NCI-H69 (cell line): ENCODE measurements around the gene CYSTM1.

Experiments used
- DNase-seq: peaks from one replicate; lab custom pipeline; 2025; lab: John Stamatoyannopoulos, UW

Gene CYSTM1

DNA sequence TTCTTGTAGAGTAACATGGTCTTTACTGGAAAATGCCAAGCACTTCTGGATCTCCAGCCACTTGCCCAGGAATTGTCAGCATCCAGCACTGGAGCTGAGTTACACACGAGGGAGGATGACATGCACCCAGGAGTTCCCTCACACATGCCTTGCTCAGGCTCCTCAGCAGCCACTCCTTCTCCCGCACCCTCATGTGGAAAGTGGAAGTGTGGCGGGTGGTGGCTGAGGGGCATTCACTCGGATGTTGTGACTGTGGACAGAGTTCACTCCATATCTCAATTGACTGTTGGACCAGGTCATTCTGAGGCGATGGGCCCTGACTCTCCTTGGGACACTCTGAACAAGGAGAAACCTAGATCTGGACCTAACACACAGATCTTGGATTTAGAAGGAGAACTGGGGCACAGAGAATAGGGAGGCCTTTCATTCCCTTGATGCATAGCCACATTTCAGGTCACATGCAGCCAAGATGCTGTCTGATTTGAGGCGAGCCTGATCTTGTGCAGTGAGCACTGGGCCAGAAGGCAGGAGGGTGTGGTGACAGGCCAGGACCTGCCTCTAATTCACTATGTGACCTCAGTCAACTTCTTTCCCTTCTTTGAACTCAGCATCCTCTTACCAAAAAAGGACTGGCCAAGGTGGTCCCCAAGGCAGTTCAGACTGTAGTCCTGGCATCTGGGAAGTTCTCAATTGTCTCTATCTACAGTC lies 62.1 kb downstream of the CYSTM1 start:
- no peak for DNase-seq

- DNase-seq: no peak
Measured at GRCh38 chr5:140238756-140239155, 63.8 kb downstream of the CYSTM1 start.

- no peak for DNase-seq
Measured at GRCh38 chr5:140239461-140239860, 64.5 kb downstream of the CYSTM1 start.

GRCh38 chr5:140239939-140240700 lies 65.1 kb downstream of the CYSTM1 start:
- peak; percentile 60 for DNase-seq

DNA sequence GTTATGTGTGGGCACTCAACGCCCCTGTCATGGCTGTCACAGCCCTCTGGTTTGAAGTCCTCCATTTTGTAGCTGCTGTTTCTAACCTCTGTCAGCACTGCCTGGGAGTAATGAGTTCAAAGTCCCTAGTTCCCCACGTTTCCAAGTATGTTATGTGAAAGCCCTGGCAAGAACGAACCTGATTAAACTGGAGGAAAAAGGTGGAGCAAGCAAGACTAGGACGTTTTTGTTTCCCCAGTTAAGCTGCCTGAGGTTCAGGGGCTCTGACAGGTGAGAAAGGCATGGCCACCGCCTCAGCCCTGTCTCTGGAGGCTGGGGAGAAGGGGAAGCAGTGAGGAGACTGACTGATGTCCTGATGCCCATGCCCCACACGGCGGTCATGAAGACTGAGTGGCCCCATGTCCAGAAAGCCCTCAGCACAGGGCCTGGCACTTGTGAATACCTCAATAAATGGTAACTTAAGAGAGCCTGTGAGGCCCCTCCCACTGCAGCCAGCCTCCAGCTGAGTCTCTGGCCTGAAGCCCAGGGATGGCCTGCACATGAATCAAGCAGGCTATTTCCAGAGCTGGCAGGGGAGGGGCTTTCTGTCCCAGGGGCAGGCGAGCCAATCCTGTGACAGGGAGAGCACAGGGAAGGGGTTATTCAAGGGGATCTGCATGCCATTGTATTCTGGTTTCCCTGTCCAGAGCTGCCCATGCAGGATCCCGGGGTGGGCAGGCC lies 66.2 kb downstream of the CYSTM1 start:
- peak; percentile 94 for DNase-seq

DNA sequence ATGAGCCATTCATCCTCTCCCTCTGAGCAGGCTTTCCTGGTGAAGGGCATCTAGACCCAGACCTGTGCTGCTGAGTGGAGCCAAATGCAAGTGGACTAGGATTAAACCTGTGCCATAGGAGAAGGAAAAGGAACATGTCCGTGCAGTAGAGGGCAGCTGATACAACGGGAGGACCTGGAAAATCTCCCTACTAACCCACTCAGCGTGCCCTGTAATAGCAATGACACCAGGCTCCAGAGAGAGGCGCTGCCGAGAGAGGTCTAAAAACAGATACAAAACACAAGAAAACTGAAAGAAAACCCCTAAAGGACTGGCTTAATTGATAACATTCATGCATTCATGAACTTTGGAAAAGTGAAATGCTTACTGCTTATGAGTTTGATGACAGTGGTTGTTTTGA lies 67.1 kb downstream of the CYSTM1 start:
- DNase-seq: peak; percentile 24

GRCh38 chr5:140242890-140243585 lies 68.0 kb downstream of the CYSTM1 start:
- no peak for DNase-seq

- DNase-seq: peak; percentile 79
Measured at GRCh38 chr5:140243706-140244250, 68.8 kb downstream of the CYSTM1 start.

GRCh38 chr5:140244525-140245025 lies 69.6 kb downstream of the CYSTM1 start:
- peak; percentile 86 for DNase-seq

DNA sequence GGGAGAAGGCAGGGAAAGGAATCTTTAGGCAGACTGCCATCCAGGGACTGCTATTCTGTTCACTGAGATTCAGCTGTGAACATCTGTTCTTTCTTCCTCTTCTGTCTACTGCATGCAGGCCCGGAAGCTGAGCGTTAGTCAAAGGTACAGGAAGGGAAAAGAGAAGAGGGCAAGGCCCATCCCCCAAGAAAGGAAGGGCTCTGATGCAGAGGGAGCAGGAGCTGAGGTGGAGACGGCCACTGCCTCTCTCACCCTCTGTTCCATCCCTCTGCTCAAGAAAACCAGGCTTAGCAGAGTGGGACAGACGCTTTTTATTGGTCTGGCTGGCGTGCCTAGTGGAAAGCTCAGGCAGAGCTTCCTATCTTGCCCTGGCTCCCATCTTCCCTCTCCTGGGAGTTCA lies 70.4 kb downstream of the CYSTM1 start:
- no peak for DNase-seq

- no peak for DNase-seq
Measured at GRCh38 chr5:140245926-140246325, 70.9 kb downstream of the CYSTM1 start.

DNA sequence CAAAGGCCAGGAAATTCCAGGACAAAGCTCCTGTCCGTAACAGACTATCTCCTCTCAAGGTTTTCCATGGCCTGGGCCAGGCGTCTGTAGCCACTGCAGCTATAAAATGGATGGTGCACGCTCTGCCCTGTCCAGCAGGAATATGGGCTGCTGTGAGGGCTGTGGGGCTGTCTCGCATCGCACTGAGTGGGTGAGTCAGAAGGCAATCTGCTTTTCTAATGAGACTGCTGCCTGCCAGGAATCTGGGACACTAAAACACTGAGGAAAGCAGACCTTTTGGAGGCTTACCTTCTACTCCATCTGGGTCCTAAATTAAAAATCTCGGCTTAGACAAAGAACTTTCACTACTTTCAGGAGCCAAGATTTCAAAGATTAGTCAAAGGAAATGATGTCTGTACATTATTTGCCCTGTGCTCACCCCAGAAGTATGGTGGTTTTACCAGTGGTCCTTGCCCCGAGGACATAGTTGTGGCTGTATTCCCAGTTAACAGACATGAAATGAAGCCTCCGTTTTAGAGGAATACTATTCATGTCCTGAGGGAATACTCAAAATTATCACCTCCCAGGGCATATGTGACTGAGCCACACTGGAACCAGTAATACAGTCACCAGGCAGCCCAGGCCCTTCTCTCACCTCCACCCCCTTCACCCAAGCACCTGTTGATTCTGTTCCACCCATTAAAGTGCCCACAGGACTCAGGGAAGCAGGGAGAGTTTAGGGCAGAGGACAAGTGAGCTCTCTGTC lies 71.6 kb downstream of the CYSTM1 start:
- no peak for DNase-seq

DNA sequence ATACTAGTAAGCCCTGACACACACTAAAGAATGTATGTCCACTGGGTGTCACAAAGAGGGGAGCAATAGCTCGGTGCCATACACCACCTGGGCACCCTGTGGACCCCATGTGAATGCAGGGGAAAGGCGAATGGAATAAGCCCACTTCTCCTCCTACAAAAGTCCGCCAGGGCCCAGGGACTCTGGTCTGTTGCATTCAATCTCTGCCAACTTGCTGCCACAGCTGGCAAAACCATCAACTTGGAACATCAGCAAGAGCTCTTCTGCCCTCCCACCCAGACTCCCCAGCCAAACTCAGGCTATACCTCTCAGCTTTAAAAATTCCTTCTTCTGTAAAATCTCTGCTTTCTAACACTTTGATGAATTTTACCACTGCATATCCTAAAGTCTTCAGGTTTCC lies 73.4 kb downstream of the CYSTM1 start:
- no peak for DNase-seq

GRCh38 chr5:140249536-140249935 lies 74.5 kb downstream of the CYSTM1 start:
- no peak for DNase-seq

DNA sequence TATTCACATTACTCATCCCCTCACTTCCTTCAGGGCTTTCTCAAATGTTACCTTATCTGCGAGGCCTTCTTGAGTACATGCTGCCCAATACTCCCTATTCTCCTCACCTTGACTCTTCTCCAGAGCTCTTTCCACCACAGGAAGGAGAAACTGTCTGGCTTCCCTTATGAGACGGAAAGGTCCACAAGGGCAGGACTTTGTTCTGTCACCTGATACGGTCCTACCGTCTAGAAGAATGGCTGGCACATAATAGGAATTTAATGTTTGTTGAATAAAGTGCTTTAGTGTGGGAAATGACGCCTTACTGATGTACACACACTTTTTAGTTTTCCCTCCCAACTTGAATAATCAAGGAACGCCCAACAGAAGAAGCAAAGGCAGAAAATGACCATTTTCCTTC lies 75.4 kb downstream of the CYSTM1 start:
- no peak for DNase-seq

DNA sequence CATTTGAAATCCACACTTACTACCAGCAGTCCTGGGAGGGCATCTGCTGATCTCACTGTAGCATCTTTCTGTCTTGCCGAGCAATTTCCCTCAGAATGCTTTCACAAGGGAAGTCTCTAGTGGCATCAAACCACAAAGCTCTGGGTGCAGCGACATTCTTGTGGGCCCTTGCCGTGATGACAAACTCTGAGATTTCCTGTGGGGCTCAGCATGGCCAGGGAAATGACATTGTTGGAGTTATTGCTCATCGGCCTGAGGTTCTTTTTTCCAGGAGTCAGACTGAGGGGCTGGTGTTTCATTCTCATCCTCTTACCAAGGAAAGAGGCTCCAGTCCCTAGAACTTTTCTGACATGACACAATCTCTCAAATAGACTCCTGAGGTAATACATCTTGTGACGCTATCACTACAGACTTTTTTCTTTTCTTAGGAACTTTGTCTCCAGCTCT lies 76.6 kb downstream of the CYSTM1 start:
- DNase-seq: no peak

DNA sequence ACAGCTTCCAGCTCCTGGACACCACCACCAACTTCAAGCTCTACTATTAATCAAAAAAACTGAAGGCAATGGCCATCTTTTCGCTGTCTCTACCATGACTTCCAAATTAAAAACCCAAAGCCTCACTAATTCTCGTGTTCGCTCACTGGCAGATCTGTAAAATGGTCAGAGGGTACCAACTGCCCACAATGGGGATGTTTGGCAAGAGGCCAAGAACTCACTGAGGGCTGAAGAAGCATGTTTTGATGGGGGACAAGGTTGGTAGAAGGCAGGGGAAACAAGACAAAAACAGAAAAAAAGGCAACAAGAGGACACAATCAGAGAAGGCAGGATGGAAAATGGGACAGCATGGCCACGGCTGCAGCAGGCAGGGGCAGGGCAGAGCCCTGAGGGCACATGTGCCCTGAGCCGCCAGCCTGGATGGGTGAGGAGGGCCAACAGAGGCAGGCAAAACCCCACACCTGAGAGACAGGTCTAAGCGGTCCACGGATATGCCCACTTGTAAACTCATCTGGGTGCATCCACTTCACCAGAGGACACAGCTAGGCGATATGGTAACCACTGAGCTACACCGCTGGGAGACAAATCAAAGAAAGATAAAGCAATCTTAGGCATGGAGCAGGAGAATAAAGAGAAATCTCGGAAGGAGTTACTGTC lies 77.6 kb downstream of the CYSTM1 start:
- no peak for DNase-seq

DNA sequence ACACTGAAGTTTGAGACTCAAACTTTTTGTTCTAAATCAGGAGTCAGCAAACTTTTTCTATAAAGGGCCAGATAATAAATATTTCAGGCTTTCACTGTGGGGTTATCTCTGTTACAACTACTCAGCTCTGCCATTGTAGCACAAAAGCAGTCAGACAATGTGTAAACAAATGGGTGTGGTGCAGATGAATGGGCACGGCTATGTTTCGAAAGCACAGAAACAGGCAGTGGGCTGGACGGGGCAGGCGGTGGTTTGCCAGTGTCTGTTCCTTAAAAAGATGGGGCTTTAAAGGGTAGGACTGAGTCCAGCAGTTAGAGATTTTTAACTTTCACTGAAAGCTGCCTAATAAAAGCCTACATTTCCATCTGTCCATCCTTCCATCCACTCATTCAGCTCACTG lies 79.0 kb downstream of the CYSTM1 start:
- DNase-seq: peak; percentile 39

GRCh38 chr5:140255460-140256157 lies 80.6 kb downstream of the CYSTM1 start:
- DNase-seq: no peak

- no peak for DNase-seq
Measured at GRCh38 chr5:140256726-140257125, 81.7 kb downstream of the CYSTM1 start.
